SK-N-MC (cell line): Measurements from ENCODE around the gene MRPS17.

ENCODE experiments used
- EZH2 ChIP-seq: fragments of 200-600 bp; sonication (generic); IDR thresholded peaks from one replicate; pipeline ENCODE4 v1.6.1; 2017; ENCODE audit warnings: antibody characterized with exemption
- POLR2AphosphoS5 ChIP-seq: IDR thresholded peaks from 2 replicates; pipeline ENCODE4 v1.6.1; 2012; ENCODE audit warnings: mild to moderate bottlenecking, low read depth, low read length, borderline replicate concordance

DNA sequence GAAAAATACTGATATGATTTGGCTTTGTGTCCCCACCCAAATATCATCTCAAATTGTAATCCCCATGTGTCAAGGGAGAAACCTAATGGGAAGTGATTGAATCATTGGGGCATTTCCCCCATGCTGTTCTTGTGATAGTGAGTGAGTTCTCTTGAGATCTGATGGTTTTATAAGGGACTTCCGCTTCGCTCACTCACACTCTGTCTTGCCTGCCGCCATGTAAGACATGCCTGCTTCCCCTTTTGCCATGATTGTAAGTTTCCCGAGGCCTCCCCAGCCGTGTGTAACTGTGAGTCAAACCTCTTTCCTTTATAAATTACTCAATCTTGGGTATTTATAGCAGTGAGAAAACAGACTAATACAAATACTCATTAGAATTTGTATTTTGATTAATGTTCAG, 5.1 kb upstream of the MRPS17 start:
- TF ChIP-seq EZH2 = no peak
- TF ChIP-seq POLR2AphosphoS5 = no peak
